ENCODE measurements around the gene TRAPPC6A.

DNA sequence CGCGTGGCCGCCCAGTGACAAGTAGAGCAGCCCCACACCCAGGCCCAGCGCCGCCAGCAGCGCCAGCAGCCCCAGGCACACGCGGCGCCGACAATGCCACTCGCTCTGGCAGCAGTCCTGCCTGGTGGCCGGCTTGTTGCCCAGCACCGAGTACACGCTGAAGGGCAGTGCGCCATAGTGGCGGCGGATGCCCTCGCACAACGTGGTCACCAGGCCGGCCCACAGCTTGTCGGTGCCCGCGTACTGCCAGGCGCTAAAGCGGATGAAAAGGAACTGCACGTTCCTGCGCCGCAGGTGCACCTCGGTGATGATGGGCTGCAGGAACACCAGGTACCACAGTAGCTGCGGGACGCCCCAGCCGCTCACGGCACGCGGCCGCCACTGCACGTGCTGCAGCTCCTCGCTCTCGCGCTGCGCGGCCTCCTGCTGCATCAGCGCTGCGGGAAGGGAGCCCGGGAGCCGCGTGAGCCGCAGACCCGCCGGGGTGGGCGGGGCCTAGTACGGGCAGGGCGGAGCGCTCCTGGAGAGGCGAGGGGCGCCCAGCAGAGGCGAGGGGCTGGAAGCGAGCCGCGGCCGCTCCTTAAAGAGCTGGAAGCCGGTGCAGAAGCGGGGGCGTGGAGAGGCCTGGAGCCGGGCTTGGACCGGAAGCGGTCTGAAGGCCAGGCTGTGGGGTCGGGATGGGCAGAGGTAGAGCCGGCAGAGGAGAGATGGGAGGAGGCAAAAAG lies 24.5 kb downstream of the TRAPPC6A start:
- TF ChIP-seq, protein P1, sequence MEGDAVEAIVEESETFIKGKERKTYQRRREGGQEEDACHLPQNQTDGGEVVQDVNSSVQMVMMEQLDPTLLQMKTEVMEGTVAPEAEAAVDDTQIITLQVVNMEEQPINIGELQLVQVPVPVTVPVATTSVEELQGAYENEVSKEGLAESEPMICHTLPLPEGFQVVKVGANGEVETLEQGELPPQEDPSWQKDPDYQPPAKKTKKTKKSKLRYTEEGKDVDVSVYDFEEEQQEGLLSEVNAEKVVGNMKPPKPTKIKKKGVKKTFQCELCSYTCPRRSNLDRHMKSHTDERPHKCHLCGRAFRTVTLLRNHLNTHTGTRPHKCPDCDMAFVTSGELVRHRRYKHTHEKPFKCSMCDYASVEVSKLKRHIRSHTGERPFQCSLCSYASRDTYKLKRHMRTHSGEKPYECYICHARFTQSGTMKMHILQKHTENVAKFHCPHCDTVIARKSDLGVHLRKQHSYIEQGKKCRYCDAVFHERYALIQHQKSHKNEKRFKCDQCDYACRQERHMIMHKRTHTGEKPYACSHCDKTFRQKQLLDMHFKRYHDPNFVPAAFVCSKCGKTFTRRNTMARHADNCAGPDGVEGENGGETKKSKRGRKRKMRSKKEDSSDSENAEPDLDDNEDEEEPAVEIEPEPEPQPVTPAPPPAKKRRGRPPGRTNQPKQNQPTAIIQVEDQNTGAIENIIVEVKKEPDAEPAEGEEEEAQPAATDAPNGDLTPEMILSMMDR (IDR thresholded peaks at IDR 0.05): no peak
- no peak for TF ChIP-seq EZH2 (IDR thresholded peaks at IDR 0.05; ENCODE audit: borderline replicate concordance, insufficient read depth, low read depth, low read length, poor library complexity, severe bottlenecking)
